Epithelial cell of proximal tubule (primary cell): ENCODE results near the gene KIFBP. TPM values are rescaled to one million over a fixed set of nuclear protein-coding genes. Genes with fewer than 3 reads are reported as not detected.

Experiments
- DNase-seq: peaks from one replicate; pipeline ENCODE4 v3.0.0-alpha.2; 2011; ENCODE audit warnings: low read depth
- H3K4me3 ChIP-seq: 2 replicates; pipeline ENCODE4 v1.5.1; 2011; ENCODE audit warnings: low read depth, mild to moderate bottlenecking, low read length
- CTCF ChIP-seq: conservative IDR thresholded peaks from 2 replicates; pipeline ENCODE4 v1.5.1; 2012; ENCODE audit warnings: low read depth, mild to moderate bottlenecking, low read length
- total RNA-seq: library from RNA; depleted of rRNA; stranded (reverse); fragments of >200 nt; gene quantifications from 2 replicates; pipeline ENCODE4 v1.2.3, GENCODE V29; 2015

Gene KIFBP
- total RNA-seq, 1 donor from 2014 or later, result 69.2 TPM

- TF ChIP-seq CTCF, result no peak
- H3K4me3 ChIP-seq, result no peak overlapping the region
- no peak for DNase-seq
Observed at GRCh38 chr10:69057261-69057950, 68.8 kb downstream of the KIFBP start.

DNA sequence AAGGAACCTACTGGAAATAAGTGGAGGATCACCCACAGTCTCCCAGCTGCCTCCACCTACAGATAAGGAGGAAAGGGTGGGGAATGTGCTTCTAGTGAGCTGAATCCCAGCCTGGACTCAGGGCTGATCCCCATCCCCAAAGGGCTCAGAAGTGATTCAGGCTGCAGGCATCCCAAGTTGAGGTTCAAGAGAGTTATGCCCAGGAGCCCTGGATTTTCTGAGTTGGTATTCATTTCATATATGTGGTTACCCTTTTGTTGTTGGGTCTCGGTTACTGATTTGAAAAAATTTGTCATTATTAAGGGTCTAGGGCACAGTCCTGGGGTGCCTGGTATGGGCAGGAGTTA lies 69.3 kb downstream of the KIFBP start:
- no peak overlapping the region for H3K4me3 ChIP-seq
- no peak for TF ChIP-seq CTCF
- DNase-seq, result no peak

DNA sequence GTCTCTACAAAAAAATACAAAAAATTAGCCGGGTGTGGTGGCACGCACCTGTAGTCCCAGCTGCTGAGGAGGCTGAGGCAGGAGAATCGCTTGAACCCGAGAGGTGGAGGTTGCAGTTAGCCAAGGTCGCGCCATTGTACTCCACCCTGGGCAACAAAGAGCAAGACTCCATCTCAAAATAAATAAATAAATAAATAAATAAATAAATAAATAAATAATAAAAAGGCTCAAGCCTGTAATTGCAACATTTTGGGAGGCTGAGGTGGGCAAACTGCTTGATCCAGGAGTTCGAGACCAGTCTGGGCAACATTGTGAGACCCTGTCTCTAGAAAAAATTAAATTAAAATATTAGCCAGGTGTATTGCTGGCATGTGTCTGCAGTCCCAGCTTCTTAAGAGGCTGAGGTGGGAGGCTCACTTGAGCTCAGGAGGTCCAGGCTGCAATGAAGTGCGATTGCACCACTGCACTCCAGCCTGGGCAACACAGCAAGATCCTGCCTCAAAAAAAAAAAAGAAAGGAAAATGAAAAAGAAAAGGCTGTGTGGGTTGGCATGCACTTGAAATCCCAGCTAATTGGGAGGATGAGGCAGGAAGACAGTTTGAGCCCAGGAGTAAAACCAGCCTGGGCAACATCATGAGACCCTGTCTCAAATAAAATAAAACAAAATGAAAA lies 71.7 kb downstream of the KIFBP start:
- no peak for DNase-seq
- no peak overlapping the region for H3K4me3 ChIP-seq
- TF ChIP-seq CTCF, result no peak

GRCh38 chr10:69061305-69062161 lies 72.9 kb downstream of the KIFBP start:
- H3K4me3 ChIP-seq, result peak overlapping the region; percentile 45
- no peak for TF ChIP-seq CTCF
- peak; percentile 100 for DNase-seq

DNA sequence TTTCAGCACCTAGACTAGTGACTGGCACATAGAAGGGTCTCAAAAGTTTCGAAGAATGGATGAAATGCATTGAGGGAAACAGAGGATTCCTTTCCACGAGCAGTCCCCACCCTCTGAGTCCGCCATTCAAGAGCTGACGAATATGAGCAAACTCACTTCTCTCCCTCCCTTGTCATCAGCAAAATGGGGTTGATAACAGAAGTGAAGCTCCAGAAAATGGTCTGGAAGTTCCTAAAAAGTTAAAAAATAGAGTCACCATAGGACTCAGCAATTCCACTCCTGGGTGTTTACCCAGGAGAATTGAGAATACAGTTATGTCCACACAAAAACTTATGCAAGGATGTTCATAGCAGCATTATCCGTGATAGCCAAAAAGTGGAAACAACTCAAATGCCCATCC lies 74.3 kb downstream of the KIFBP start:
- TF ChIP-seq CTCF, result no peak
- DNase-seq, result no peak
- H3K4me3 ChIP-seq, result no peak overlapping the region

GRCh38 chr10:69064762-69065328 lies 76.2 kb downstream of the KIFBP start:
- no peak for TF ChIP-seq CTCF
- H3K4me3 ChIP-seq, result no peak overlapping the region
- no peak for DNase-seq
